IPS-20b (cell line): ENCODE results near the gene INHBB.
"Not testable (repeated sequence)": the region's sequence is repeated elsewhere in the genome, so short reads cannot be mapped to it uniquely, and the experiment has no call there.

Source experiments
- H3K27ac ChIP-seq: one replicate; pipeline ENCODE4 v1.5.1; 2013; ENCODE audit warnings: low read length
- H3K27me3 ChIP-seq: 2 replicates; pipeline ENCODE4 v1.6.1; 2013; ENCODE audit warnings: mild to moderate bottlenecking, low read length, inconsistent platforms; ENCODE audit not compliant: insufficient read depth
- H3K36me3 ChIP-seq: 2 replicates; pipeline ENCODE4 v1.6.1; 2013; ENCODE audit warnings: low read depth, mild to moderate bottlenecking, inconsistent platforms, low read length, moderate library complexity; ENCODE audit not compliant: insufficient read depth
- H3K4me1 ChIP-seq: 2 replicates; pipeline ENCODE4 v1.6.1; 2013; ENCODE audit warnings: mild to moderate bottlenecking, control low read depth, inconsistent platforms, low read length, moderate library complexity; ENCODE audit not compliant: insufficient read depth
- H3K4me3 ChIP-seq: 2 replicates; pipeline ENCODE4 v1.5.1; 2013; ENCODE audit warnings: mild to moderate bottlenecking, low read length, inconsistent platforms
- H3K9ac ChIP-seq: 2 replicates; pipeline ENCODE4 v1.6.1; 2013; ENCODE audit warnings: low read depth, mild to moderate bottlenecking, inconsistent platforms, low read length, moderate library complexity
- H3K9me3 ChIP-seq: 2 replicates; pipeline ENCODE4 v1.6.1; 2013; ENCODE audit warnings: mild to moderate bottlenecking, low read depth, low read length, inconsistent platforms; ENCODE audit not compliant: insufficient read depth

Gene INHBB

DNA sequence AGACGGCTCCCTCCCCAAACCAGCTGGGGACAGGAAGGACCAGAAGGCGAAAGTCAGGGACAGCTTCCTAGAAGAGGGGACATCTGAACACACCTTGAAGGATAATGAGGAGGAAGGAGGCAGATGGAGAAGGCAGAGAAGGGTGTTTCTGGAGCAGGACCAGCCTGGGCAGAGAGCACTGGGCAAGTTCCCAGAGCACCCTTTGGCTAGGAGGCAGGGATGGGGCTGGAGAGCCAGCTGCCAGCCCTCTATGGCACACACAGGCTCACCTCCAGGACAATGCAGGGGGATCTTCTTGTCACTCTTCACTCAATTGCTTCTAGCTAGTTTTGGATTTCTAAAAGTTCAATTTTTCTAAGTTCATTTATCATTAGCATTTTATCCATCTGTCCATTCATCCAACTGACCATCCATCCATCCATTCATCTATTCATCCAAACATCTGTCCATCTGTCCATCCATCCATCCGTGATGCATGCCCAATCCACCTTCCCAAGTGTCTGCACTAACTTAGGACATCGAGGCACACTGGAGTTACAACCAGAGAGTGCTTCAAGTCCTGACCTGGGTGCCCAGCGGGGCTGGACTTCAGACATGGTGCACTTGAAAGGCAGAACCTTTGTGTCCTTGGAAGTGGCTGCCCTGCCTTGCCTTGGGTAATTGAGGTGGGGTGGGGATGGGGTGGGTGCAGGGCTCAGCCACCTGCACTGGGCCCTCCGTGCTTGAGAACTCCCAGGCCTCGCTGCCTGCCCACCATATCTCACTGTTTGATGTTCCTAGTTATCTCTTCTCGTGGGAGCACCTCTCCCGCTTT is 42.5 kb downstream of the INHBB start:
- H3K27me3 ChIP-seq: peaks cover 16% of the 10 kb centered on the region
- no peak overlapping the region for H3K4me3 ChIP-seq
- no peak overlapping the region for H3K27ac ChIP-seq
- H3K9me3 ChIP-seq: no peaks in the 10 kb centered on the region
- no peaks in the 10 kb centered on the region for H3K36me3 ChIP-seq
- H3K4me1 ChIP-seq: peaks cover 9% of the 10 kb centered on the region; the same call in 1 of the 2 replicates
- no peak overlapping the region for H3K9ac ChIP-seq

DNA sequence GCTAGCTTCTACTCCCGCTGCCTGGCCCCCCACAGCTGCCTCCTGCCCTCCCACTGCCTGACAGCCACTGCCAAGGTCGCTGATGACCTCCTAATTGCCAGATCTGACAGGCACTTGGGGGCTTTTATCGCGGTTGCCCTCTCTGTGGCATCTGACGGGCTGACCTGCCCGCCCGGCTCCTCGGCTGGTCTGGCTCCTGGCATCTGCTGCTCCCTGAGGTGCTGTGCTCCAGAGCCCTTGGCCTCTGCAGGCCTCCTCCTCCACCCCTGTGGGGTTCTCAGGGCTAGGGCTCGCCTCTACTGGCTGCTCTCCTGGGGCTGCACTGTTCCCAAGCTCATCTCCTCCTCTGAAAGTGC is 43.1 kb downstream of the INHBB start:
- H3K4me3 ChIP-seq: no peak overlapping the region
- peaks cover 5% of the 10 kb centered on the region; the same call in 1 of the 2 replicates for H3K4me1 ChIP-seq
- H3K27ac ChIP-seq: no peak overlapping the region
- no peaks in the 10 kb centered on the region for H3K36me3 ChIP-seq
- H3K9ac ChIP-seq: no peak overlapping the region
- H3K9me3 ChIP-seq: no peaks in the 10 kb centered on the region
- H3K27me3 ChIP-seq: peaks cover 14% of the 10 kb centered on the region

DNA sequence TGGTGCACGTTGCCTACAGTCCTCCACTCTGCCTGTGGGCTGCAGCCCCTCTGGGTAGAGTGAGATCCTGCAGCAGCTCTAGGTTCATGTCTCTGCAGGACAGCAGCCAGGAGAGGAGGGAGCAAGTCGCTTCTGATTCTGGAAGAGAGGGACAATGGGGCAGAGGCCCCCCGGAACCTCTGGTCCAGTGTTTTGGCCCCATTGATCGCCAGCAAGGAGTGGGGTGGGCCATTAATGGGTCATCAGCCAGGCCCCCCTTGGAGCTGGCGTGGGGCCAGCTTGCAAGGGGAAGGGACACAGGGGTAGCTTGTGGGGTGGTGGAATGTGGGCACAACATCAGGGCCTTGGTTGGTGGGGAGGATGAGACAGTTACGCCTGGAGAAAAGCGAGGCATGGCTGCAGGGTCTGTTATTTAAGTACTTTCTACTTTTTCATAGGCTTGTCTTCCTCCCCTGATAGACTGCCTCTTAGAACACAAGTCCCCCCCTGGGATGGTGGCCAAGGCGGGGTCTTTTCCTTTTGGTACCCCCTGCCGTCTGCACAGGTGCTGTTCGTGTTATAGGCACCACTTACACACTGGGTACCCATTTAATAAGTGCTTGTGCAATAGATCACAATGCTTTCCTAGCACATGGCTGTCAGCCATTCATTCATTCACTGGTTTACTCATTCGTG is 44.6 kb downstream of the INHBB start:
- no peaks in the 10 kb centered on the region for H3K36me3 ChIP-seq
- peaks cover 18% of the 10 kb centered on the region; the same call in 1 of the 2 replicates for H3K27me3 ChIP-seq
- no peaks in the 10 kb centered on the region for H3K9me3 ChIP-seq
- no peaks in the 10 kb centered on the region; the same call in 1 of the 2 replicates for H3K4me1 ChIP-seq
- no peak overlapping the region for H3K4me3 ChIP-seq
- H3K9ac ChIP-seq: no peak overlapping the region
- no peak overlapping the region for H3K27ac ChIP-seq

DNA sequence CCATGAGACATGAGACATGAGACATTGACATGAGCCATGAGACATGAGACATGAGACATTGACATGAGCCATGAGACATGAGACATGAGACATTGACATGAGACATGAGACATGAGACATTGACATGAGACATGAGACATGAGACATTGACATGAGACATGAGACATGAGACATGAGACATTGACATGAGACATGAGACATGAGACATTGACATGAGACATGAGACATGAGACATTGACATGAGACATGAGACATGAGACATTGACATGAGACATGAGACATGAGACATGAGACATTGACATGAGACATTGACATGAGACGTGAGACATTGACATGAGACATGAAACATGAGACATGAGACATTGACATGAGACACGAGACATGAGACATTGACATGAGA is 45.4 kb downstream of the INHBB start:
- H3K9ac ChIP-seq, H3K27ac ChIP-seq, H3K4me3 ChIP-seq, H3K9me3 ChIP-seq, H3K4me1 ChIP-seq, H3K36me3 ChIP-seq: not testable (repeated sequence)
- H3K27me3 ChIP-seq: peaks cover 19% of the 10 kb centered on the region; the same call in 1 of the 2 replicates

DNA sequence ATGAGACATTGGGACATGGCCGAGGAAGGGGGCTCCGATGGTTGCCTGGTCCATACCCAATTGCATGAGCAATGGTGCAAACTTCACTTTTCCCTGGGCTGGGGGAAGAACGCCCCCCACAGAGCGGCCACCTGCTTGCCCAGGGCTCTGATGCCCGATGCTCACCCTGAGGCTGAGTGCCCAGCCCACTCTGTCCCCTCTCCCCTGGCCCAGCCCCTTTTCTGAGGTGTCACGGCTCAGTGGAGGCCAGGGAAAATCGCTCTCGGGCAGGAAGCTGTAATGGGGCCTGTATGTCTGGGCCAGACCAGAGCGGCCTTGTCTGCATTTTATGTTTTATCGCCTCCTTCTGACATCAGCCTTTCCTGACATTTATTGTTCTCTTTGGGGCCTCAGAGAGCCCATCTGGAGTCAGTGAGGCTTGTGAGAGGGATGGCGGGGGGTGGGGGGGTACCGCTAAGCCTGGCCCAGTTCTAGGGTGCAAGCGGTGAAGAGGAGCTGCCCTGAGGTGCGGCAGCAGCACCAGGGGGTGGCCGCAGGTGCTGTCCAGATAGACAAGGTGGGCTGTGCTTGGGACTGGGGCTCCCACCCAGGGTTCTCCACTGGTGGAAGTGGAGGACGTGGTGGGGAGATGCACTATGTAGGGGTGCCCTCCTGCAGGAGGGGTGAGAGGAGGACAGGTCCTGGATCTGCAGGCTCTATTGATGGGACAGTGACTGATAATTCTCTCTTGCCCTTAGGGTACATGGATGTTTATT is 46.2 kb downstream of the INHBB start:
- no peak overlapping the region for H3K4me3 ChIP-seq
- peaks cover 19% of the 10 kb centered on the region; the same call in 1 of the 2 replicates for H3K27me3 ChIP-seq
- no peak overlapping the region for H3K27ac ChIP-seq
- H3K36me3 ChIP-seq: no peaks in the 10 kb centered on the region
- no peaks in the 10 kb centered on the region for H3K4me1 ChIP-seq
- H3K9me3 ChIP-seq: no peaks in the 10 kb centered on the region
- no peak overlapping the region for H3K9ac ChIP-seq

DNA sequence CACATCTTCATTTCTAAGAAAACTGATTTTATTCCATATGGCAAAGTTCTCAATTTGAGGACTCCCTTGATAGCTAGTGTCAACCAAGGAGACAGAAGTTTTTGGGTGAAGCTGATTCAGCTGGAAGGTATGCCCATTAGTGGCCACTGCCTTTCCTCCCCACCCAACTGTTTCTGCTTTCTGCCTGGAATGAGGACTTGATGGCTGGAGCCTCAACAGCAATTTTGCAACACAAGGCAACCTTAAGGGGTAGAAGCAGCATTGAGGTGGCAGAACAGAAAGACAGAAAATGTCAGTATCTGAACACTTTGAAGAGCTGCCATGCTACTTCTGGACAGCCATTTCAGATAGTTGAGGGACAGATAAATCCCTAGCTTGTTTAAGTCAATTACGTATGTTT is 47.0 kb downstream of the INHBB start:
- H3K4me3 ChIP-seq: no peak overlapping the region
- no peak overlapping the region for H3K9ac ChIP-seq
- H3K27me3 ChIP-seq: peaks cover 19% of the 10 kb centered on the region; the same call in 1 of the 2 replicates
- no peaks in the 10 kb centered on the region for H3K36me3 ChIP-seq
- no peaks in the 10 kb centered on the region for H3K4me1 ChIP-seq
- H3K9me3 ChIP-seq: no peaks in the 10 kb centered on the region
- no peak overlapping the region for H3K27ac ChIP-seq

DNA sequence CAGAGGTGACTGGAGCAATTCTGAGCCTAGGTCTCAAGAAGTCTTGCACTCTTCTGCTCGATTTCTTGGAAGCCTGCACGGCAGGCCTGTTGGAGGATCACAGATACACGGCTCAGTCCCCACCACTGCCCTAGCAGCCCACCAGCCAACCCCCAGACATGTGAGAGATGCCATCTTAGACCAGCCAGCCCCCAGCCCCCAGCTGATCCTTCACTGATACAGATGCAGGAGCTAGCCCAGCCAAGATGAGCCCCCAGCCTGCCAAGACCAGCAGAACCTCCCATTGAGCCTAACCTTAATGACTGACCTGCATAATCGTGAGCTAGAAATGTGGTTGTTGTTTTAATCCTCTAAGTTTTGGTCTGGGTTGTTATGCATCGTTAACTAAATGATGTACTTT is 47.5 kb downstream of the INHBB start:
- peaks cover 19% of the 10 kb centered on the region; the same call in 1 of the 2 replicates for H3K27me3 ChIP-seq
- H3K4me3 ChIP-seq: no peak overlapping the region
- no peak overlapping the region for H3K9ac ChIP-seq

DNA sequence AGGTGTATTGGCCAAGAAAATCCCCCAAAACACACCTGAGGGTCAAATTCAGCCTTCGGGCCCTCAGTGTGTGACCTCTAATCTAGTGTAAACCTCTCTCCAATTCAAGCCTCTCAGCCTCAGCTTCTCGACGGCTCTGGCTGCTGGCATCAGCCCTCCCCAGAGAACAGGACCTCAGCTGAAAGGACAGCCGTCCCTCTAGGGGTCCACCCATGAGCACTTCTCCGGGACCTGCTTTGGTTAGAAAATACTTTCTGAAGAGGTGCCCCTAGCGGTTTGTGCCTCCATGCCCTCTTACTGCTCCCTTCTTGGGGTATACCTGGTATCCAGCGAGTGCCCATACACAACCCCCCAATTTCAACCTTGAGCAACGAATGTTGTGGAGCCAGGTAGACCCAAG is 48.8 kb downstream of the INHBB start:
- no peak overlapping the region for H3K9ac ChIP-seq
- no peak overlapping the region for H3K4me3 ChIP-seq
- no peaks in the 10 kb centered on the region for H3K36me3 ChIP-seq
- H3K9me3 ChIP-seq: no peaks in the 10 kb centered on the region
- no peaks in the 10 kb centered on the region for H3K4me1 ChIP-seq
- H3K27me3 ChIP-seq: peaks cover 17% of the 10 kb centered on the region; the same call in 1 of the 2 replicates
- H3K27ac ChIP-seq: no peak overlapping the region

More for the DNA sequence above, 47.5 kb downstream of the INHBB start:
- Histone ChIP-seq H3K9me3 (no peaks in the 10 kb centered on the region), H3K36me3 (no peaks in the 10 kb centered on the region), H3K4me1 (no peaks in the 10 kb centered on the region), H3K27ac (no peak overlapping the region)

DNA sequence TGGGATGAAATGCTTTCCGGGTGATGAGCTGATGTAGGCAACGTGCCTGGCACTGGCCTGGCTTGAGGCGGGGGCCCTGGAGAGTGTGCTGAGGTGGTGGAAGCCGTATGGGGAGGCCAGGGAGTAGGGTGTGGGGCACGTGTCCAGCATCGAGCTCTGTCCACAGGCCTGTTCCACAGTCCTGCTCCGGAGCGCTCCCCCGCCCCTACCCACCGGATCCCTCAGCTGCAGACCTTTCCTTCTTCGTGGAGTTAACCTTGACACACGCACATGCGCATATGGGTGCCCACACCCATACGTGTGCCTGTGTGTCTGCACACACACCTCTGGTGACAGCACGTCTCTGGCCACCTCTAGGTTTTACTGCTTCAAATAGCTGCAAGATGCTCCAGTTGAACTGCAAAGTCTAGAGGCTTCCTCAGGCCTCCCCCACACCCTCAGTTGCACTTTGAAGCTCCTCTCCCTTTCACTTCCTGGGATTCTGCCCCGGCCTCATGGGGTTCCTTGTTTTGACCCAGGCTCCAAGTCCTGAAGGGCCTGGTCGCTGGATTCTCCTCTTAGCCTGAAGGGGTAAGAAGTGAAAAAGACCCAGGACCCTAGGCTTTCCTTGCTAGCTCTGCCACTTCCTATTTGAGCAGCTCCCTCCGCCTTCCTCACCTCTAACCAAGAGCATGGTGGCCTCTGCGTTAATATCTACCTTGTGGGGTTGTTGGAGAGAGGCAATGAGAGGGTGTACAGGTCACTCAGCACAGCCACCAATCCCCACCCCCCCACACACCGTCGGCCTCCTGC is 49.5 kb downstream of the INHBB start:
- Histone ChIP-seq H3K4me3 (no peak overlapping the region), H3K4me1 (no peaks in the 10 kb centered on the region), H3K9me3 (no peaks in the 10 kb centered on the region), H3K27me3 (peaks cover 11% of the 10 kb centered on the region; the same call in 1 of the 2 replicates), H3K36me3 (no peaks in the 10 kb centered on the region), H3K27ac (no peak overlapping the region), H3K9ac (no peak overlapping the region)

DNA sequence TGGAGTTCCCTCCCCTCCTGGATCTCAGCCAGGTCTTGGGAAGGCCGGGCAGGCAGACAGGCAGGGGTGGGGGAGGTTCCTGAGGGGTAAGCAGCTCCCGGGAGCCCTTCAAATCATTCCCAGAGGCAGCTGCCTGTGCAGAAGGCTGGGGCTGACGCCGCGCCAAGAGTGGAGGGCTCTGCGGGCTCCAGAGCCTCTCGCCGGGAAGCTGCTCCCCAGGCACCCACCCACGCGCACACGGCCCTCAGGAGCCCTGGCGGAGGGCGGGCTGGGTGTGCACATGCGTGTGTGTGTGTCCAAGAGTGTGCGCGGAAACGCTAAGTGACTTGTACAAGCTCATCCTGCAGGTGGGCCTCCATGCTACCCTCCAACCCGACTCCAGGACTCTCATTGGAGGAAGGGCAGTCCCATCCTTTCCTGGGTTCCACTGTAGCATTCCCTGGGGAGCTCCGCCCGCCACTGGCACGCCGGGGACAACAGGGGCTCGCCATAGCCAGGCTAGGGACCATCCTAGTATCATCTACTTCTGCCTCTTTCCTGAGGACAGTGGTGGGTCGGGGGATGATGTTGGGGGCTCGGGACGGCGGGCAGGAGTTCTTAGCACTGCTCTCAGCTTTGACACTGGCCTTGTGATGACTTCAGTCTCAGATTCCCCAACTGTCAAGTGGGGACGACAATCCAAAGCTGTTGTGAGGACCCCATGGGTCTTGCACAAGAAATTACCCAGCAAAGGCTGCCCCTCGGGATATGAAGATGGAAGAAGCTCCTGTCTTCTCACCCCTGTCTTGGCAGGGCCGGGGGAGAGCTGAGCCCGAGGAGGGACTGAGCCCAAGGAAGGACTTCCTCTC is 50.3 kb downstream of the INHBB start:
- Histone ChIP-seq H3K27ac (no peak overlapping the region), H3K9me3 (no peaks in the 10 kb centered on the region), H3K9ac (no peak overlapping the region), H3K27me3 (peaks cover 9% of the 10 kb centered on the region; the same call in 1 of the 2 replicates), H3K36me3 (no peaks in the 10 kb centered on the region), H3K4me1 (no peaks in the 10 kb centered on the region), H3K4me3 (no peak overlapping the region)
